Nucleus accumbens (tissue), 56 donors: Measurements from ENCODE around the gene ZNF644.
"Not testable (repeated sequence)": the region's sequence is repeated elsewhere in the genome, so short reads cannot be mapped to it uniquely, and the experiment has no call there.

Source experiments
- DNase-seq, 56 donors: peaks; one replicate each; lab custom pipeline; 2025; lab: John Stamatoyannopoulos, UW

ZNF644 gene

GRCh38 chr1:91021686-91022517, at the start of gene ZNF644:
Gene ZNF644 (minus strand): TSS chr1:91022035. CDS start chr1:90982353, 39,682 bp downstream.
- peak; percentile 59 to 97 (median 91) for DNase-seq

- DNase-seq = no peak
Measured at GRCh38 chr1:91070298-91070697, 48.5 kb upstream of the ZNF644 start.

GRCh38 chr1:91066538-91066937, 44.7 kb upstream of the ZNF644 start:
- DNase-seq = no peak

- no peak for DNase-seq
Measured at GRCh38 chr1:91065337-91065736, 43.5 kb upstream of the ZNF644 start.

GRCh38 chr1:91063403-91063802, 41.6 kb upstream of the ZNF644 start:
- not testable (repeated sequence) for DNase-seq

GRCh38 chr1:91059157-91059556, 37.3 kb upstream of the ZNF644 start:
- no peak for DNase-seq

- DNase-seq = no peak
Measured at GRCh38 chr1:91057784-91058183, 35.9 kb upstream of the ZNF644 start.

- peak in 1 of 56 donors; percentile 2 for DNase-seq
Measured at GRCh38 chr1:91054780-91055481, 33.1 kb upstream of the ZNF644 start.

- DNase-seq = no peak
Measured at GRCh38 chr1:91053630-91054029, 31.8 kb upstream of the ZNF644 start.

- DNase-seq = not testable (repeated sequence)
Measured at GRCh38 chr1:91049551-91049950, 27.7 kb upstream of the ZNF644 start.

- DNase-seq = no peak
Measured at GRCh38 chr1:91046766-91047165, 24.9 kb upstream of the ZNF644 start.

GRCh38 chr1:91045284-91045683, 23.4 kb upstream of the ZNF644 start:
- no peak for DNase-seq

GRCh38 chr1:91044776-91045175, 22.9 kb upstream of the ZNF644 start:
- DNase-seq = not testable (repeated sequence)

GRCh38 chr1:91042372-91042771, 20.5 kb upstream of the ZNF644 start:
- DNase-seq = not testable (repeated sequence)

- no peak for DNase-seq
Measured at GRCh38 chr1:91038582-91038981, 16.7 kb upstream of the ZNF644 start.

- DNase-seq = no peak
Measured at GRCh38 chr1:91036894-91037829, 15.3 kb upstream of the ZNF644 start.

- DNase-seq = no peak
Measured at GRCh38 chr1:91032349-91032748, 10.5 kb upstream of the ZNF644 start.

- no peak for DNase-seq
Measured at GRCh38 chr1:91031081-91031480, 9.2 kb upstream of the ZNF644 start.

GRCh38 chr1:91026777-91027176, 4.9 kb upstream of the ZNF644 start:
- no peak for DNase-seq

- DNase-seq = no peak
Measured at GRCh38 chr1:91026320-91026719, 4.5 kb upstream of the ZNF644 start.
